GM10266 (cell line): ENCODE measurements around the gene KDM1B.

Source experiments
- DNase-seq: peaks from one replicate; pipeline ENCODE4 v3.0.0; 2012; ENCODE audit errors: extremely low spot score
- TF ChIP-seq, protein P1 (sequence below): IDR thresholded peaks from 2 replicates; pipeline ENCODE4 v1.5.1; 2012; ENCODE audit warnings: mild to moderate bottlenecking, low read depth; ENCODE audit not compliant: control insufficient read depth, insufficient read depth; ENCODE audit errors: missing control alignments

Gene KDM1B, protein sequence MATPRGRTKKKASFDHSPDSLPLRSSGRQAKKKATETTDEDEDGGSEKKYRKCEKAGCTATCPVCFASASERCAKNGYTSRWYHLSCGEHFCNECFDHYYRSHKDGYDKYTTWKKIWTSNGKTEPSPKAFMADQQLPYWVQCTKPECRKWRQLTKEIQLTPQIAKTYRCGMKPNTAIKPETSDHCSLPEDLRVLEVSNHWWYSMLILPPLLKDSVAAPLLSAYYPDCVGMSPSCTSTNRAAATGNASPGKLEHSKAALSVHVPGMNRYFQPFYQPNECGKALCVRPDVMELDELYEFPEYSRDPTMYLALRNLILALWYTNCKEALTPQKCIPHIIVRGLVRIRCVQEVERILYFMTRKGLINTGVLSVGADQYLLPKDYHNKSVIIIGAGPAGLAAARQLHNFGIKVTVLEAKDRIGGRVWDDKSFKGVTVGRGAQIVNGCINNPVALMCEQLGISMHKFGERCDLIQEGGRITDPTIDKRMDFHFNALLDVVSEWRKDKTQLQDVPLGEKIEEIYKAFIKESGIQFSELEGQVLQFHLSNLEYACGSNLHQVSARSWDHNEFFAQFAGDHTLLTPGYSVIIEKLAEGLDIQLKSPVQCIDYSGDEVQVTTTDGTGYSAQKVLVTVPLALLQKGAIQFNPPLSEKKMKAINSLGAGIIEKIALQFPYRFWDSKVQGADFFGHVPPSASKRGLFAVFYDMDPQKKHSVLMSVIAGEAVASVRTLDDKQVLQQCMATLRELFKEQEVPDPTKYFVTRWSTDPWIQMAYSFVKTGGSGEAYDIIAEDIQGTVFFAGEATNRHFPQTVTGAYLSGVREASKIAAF

DNA sequence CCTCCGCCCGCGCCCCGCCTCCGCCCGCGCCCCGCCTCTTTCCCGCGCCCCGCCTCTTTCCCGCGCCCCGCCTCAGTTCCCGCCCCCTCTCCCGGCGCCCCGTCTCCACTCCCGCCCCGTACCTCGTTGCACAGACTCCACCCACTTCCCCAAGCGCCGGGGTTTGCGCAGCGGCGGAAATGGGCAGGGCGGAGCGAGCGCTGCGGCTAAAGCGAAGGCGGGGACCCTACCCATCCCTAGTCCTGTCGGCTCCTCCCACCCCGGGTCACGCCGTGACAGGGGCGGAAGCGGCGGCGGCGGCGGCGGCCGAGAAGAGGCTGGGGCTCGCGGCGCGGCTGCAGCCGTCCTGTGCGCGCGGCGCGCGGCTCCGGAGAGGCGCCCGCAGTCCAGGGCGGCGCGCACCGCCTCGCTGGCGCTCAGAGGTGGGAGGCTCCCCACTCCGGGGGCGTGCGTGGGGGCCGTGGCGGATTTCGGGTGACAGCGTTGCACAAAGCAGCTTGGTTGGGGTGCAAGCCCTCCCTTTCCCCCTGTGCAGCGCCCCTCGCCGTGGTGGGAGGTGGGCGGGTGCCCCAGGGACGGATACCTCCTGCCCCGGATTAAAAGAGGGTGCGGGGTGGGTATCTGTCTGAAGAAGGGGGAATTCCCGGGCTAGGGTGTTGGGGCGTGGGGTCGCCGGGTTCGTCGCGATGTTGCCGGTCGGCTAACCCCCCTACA is at the start of gene KDM1B:
Gene KDM1B (plus strand): TSS at position 273 of the 714 bp plus-strand sequence. CDS start 4,474 bp downstream, outside the sequence.
- TF ChIP-seq, protein P1, sequence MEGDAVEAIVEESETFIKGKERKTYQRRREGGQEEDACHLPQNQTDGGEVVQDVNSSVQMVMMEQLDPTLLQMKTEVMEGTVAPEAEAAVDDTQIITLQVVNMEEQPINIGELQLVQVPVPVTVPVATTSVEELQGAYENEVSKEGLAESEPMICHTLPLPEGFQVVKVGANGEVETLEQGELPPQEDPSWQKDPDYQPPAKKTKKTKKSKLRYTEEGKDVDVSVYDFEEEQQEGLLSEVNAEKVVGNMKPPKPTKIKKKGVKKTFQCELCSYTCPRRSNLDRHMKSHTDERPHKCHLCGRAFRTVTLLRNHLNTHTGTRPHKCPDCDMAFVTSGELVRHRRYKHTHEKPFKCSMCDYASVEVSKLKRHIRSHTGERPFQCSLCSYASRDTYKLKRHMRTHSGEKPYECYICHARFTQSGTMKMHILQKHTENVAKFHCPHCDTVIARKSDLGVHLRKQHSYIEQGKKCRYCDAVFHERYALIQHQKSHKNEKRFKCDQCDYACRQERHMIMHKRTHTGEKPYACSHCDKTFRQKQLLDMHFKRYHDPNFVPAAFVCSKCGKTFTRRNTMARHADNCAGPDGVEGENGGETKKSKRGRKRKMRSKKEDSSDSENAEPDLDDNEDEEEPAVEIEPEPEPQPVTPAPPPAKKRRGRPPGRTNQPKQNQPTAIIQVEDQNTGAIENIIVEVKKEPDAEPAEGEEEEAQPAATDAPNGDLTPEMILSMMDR: no peak
- peak; percentile 99 for DNase-seq

DNA sequence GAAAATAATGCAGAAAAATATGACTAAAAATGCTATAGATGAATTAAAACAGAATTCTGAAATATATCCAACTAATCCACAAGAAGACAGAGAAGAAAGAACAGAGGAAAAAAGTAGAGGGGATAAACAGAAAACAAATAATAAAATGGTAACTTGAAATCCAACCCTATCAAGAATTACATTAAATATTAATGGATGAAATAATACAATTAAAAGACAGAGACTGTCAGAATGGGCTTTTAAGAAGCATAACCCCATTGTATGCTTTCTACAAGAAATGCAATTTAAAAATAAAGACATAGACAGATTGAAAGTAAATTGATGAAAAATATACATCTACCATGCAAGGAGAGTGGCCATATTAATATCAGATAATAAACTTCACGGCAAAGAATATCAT is 48.2 kb upstream of the KDM1B start:
- DNase-seq: no peak
- TF ChIP-seq, protein P1: no peak

DNA sequence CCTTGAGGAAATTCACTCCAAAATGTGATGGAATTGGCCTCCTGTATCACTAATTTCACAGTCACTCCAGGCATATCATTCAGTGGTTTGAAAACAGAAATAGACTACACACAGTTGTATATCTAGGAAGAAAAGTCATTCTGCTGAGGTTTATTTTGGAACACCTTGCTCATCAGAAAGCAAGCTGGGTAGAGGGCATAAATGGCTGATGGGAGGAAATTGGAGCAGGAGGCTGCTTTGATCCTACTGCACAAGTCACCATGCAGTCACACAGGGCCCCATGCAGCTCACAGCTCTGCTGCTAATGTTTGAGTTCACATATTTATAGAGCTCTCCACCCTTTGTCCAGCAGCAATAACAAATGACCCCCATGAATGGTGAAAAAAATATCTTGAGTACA is 45.1 kb upstream of the KDM1B start:
- no peak for DNase-seq
- TF ChIP-seq, protein P1: no peak

DNA sequence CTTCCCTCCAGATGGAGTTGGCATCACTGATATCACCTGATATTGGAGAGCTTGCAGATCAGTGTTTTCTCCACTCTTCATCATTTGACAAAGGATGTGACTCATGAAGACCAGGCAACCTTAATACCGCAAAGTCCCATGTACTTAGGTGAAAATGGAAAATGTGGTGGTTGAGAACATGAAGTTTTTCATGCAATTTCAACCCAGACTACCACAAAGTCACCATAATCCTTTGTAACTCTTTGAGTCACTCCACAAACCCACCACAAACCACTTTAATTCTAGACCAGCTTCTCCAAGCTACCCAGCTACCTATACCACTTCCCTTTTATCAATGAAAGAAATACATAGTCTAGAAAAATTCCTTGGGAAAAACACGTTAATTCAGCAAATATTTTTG is 39.9 kb upstream of the KDM1B start:
- no peak for DNase-seq
- TF ChIP-seq, protein P1: no peak

DNA sequence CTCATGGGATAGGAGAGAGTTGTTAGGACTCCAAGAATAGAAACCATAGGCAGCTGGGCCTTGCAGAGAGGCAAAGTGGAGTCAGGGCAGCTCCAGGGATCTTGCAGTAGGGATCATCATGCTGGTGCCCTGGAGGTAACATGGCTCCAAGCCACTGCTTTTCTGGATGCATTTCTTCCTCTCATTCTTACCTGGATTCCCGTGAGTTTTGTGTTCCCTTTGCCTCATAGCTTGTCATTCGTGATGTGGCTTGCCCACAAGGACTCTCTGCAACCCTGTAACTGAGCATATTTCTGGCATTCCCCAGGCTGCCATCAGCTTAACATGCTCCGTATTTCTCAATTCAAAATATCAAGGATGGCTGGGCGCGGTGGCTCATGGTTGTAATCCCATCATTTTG is 38.1 kb upstream of the KDM1B start:
- TF ChIP-seq, protein P1: no peak
- DNase-seq: no peak

DNA sequence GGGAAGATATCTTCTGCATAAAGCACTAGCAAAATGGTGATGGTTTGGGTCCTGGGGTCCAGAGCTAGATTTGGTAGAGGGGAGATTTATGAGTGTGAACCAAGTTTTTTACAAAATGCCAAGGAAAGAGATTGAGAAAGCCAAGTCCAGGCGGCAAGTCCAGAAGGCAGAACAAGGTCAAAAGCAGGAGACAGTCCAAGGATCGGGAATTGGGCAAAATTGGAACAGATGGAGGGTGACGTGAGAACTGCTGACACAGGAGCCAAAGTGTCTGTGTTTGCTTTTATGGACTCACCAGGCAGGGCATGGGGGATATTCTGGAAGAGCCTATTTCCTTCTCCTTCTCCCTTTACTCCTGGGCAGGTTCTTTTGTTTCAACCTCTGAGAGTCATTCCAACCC is 36.9 kb upstream of the KDM1B start:
- TF ChIP-seq, protein P1: no peak
- no peak for DNase-seq

DNA sequence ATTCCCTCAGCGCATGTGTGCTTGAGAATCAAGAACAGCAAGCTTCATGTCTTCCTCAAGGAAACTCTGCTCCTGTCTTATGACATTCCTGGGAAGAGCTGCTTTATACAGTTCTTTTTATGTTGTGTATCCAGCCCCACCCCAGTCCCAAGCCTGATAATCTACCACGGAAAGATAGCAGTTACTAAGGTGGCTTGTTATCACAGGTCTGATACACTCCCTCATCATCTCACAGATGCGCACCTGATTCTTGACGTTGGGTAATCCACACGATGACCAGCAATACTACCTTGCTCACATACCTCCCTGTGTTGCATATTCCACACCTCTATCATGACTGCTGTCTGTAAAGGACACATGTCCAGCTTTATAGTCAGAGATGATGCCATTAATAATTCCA is 36.0 kb upstream of the KDM1B start:
- TF ChIP-seq, protein P1: no peak
- DNase-seq: no peak
